Transverse colon (tissue), 4 donors: ENCODE measurements around the gene LMTK2. TPM values are rescaled to one million over a fixed set of nuclear protein-coding genes. Genes with fewer than 3 reads are reported as not detected.

Experiments used
- DNase-seq: peaks from one replicate; pipeline ENCODE4 v3.0.0-alpha.2; 2019
- H3K27ac ChIP-seq, 4 donors: fragments of 200-600 bp; sonication (generic); 2 replicates each; pipeline ENCODE4 v1.5.1; 2016 to 2018; ENCODE audit warnings: inconsistent platforms in 4 of 4
- H3K27me3 ChIP-seq: fragments of 200-600 bp; sonication (generic); 2 replicates; pipeline ENCODE4 v1.5.1; 2017; ENCODE audit warnings: inconsistent platforms
- H3K36me3 ChIP-seq, 4 donors: fragments of 200-600 bp; sonication (generic); 2 replicates each; pipeline ENCODE4 v1.5.1; 2017 to 2019; ENCODE audit warnings: inconsistent platforms in 4 of 4
- H3K4me1 ChIP-seq, 4 donors: fragments of 200-600 bp; sonication (generic); 2 replicates each; pipeline ENCODE4 v1.5.1; 2017 to 2020; ENCODE audit warnings: inconsistent platforms in 4 of 4
- H3K4me3 ChIP-seq, 4 donors: fragments of 200-600 bp; sonication (generic); 1 replicate in 1 of 4; 2 replicates in 3 of 4; pipeline versions ENCODE4 v1.5.1 to v1.6.1; 2017 to 2019; ENCODE audit warnings: inconsistent platforms in 4 of 4
- H3K9me3 ChIP-seq, 2 donors: fragments of 200-600 bp; sonication (generic); 2 replicates each; pipeline ENCODE4 v1.5.1; 2017 to 2019; ENCODE audit warnings: inconsistent platforms in 2 of 2
- CTCF ChIP-seq, 5 experiments: fragments of 200-600 bp in 3 of 5; fragments of 450-650 bp in 2 of 5; sonication (generic) in 3 of 5; IDR thresholded peaks; 1 replicate in 2 of 5; 2 replicates in 3 of 5; pipeline ENCODE4 v1.5.1; 2016 to 2017; ENCODE audit warnings: antibody characterized with exemption in 5 of 5, inconsistent platforms in 3 of 5, mild to moderate bottlenecking in 2 of 5, moderate library complexity in 1 of 5
- EP300 ChIP-seq: sonication (generic); formaldehyde crosslinking; IDR thresholded peaks from one replicate; pipeline ENCODE4 v1.6.1; 2017; ENCODE audit warnings: antibody characterized with exemption, low read depth
- POLR2A ChIP-seq: fragments of 450-650 bp; IDR thresholded peaks from one replicate; pipeline ENCODE4 v1.6.1; 2016; ENCODE audit warnings: antibody characterized with exemption, mild to moderate bottlenecking, moderate library complexity
- POLR2AphosphoS5 ChIP-seq, 3 donors: sonication (generic); formaldehyde crosslinking; IDR thresholded peaks; one replicate each; pipeline ENCODE4 v1.6.1; 2016; ENCODE audit warnings: antibody characterized with exemption in 3 of 3
- WGBS, 2 donors: methylation state at CpG; one replicate each; pipeline ENCODE4 v1.1.5; 2018; ENCODE audit warnings: low coverage in 1 of 2; 5-methylcytosine and 5-hydroxymethylcytosine counted together
- in situ Hi-C, 4 donors: fragments of 200-750 bp; cut with MboI; loops; one replicate each; pipeline versions ENCODE4 v1.15.0 to v1.15.1; 2017; ENCODE audit warnings: low sequenced_read_pairs in 3 of 4, low pct_ligation_motif_present in 1 of 4, low pct_unique_long_range_greater_than_20kb in 1 of 4
- intact Hi-C: fragments of 100-400 bp; cut with DNase I; formaldehyde crosslinking; loops from one replicate; pipeline ENCODE4 v1.15.1; 2023; ENCODE audit warnings: low total_unique reads
- total RNA-seq, 4 donors: library from RNA; depleted of rRNA; stranded (reverse); fragments of >200 nt; gene quantifications; one replicate each; pipeline ENCODE4 v1.1.0, GENCODE V29; 2016

Gene LMTK2
- total RNA-seq, 4 donors from 2014 or later: 51.6 to 106 (median 62.2) TPM

GRCh38 chr7:98222533-98223195 lies 116.0 kb downstream of the LMTK2 start:
- in situ Hi-C loops: no loop called here
- Histone ChIP-seq H3K27me3 (no peaks in the 10 kb centered on the region), H3K9me3 (no peaks in the 10 kb centered on the region), H3K4me3 (no peak overlapping the region), H3K36me3 (peaks cover 0 to 8% (median 0%) of the 10 kb centered on the region in 4 donors), H3K4me1 (no peaks in the 10 kb centered on the region), H3K27ac (no peak overlapping the region)
- DNase-seq: no peak
- no peak for TF ChIP-seq EP300
- TF ChIP-seq CTCF (IDR thresholded peaks at IDR 0.05): no peak
- no peak for TF ChIP-seq POLR2AphosphoS5 (IDR thresholded peaks at IDR 0.05)
- TF ChIP-seq POLR2A: no peak
- 96% methylated on average over 29 of the region's 30 CpGs; no CpG with 5 or more reads in 1 of the 2 donors for WGBS, 2 donors
- intact Hi-C loops: no loop called here

DNA sequence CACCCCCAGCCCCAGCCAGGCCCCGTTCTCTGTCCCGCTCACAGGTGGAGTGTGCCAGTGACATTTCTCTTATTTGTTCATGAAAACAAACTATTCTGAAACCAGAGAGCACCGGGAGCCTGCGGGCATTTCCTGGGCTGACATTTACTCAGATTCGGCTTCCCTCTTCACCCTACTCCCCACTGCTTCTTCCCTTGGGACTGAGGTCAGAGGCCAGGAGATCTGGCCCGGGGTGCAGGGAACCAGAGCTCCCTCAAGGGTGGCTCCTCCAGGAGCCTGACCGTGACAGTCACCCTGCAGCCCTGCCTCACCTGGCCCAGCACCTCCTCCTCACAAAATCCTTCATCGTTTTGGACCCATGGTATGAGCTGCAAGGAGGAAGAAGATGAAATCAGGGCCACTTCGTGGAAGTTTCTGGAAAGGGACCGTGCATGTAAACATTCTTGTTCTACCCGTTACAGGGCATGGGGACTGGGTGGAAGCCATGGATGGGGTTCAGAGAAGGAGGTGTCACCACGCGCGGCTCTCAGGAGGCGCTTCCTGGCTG lies 116.8 kb downstream of the LMTK2 start:
- in situ Hi-C loops: no loop called here
- no peaks in the 10 kb centered on the region for H3K9me3 ChIP-seq
- no peaks in the 10 kb centered on the region for H3K27me3 ChIP-seq
- H3K27ac ChIP-seq: no peak overlapping the region
- H3K4me1 ChIP-seq: no peaks in the 10 kb centered on the region
- TF ChIP-seq CTCF (IDR thresholded peaks at IDR 0.05): no peak
- TF ChIP-seq POLR2A: no peak
- no peak for TF ChIP-seq POLR2AphosphoS5 (IDR thresholded peaks at IDR 0.05)
- no peak for TF ChIP-seq EP300
- H3K36me3 ChIP-seq: peaks cover 0 to 8% (median 0%) of the 10 kb centered on the region in 4 donors
- H3K4me3 ChIP-seq: no peak overlapping the region
- intact Hi-C loops: no loop called here
- DNase-seq: no peak
- 89% methylated on average over 8 to 15 of the region's 15 CpGs for WGBS, 2 donors

DNA sequence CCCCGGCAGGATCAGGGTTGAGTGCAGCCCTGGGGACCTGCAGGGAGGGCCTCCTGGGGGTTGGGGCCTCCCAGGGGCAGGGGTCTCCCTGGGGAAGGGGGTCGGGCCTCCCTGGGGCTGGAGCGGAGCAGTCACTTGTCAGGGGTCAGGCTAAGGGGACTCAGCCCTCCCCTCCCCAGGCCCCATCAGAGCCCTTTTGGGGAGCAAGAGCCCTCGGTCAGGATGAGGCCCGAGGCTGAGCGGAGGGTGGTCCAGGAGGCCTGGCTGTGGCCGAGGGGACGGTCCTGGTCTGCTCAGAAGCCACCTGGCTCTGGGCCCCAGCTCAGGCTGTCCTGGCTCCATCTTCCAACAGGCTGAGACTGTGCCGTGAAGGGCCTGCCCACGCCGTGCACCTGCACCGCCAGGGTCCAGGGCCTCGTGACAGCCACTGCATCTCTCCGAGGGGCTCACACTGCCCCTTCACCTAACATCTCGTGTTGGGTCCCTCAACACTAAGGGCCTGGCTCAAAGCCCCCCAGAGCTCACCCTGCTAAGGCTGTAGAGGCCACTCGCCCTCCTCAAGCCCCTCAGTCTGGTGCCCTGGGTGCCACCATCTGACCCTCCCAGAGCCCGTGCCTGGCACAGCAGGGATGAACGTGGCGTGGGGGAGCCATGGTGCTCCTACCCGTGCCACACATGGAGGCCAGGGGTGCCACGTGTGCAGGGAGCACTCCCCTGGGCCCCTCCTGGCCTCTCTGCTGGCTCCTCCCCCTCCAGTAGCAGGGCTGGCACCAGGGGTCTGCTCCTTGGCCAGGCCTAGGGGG lies 117.4 kb downstream of the LMTK2 start:
- 94% methylated on average over 21 of the region's 21 CpGs; no CpG with 5 or more reads in 1 of the 2 donors for WGBS, 2 donors
- H3K4me3 ChIP-seq: no peak overlapping the region
- no peaks in the 10 kb centered on the region for H3K9me3 ChIP-seq
- intact Hi-C loops (no loop called here), in situ Hi-C loops (no loop called here)
- no peaks in the 10 kb centered on the region for H3K27me3 ChIP-seq
- peaks cover 0 to 8% (median 0%) of the 10 kb centered on the region in 4 donors for H3K36me3 ChIP-seq
- H3K4me1 ChIP-seq: no peaks in the 10 kb centered on the region
- no peak for TF ChIP-seq EP300
- no peak for TF ChIP-seq CTCF (IDR thresholded peaks at IDR 0.05)
- no peak for TF ChIP-seq POLR2AphosphoS5 (IDR thresholded peaks at IDR 0.05)
- no peak for TF ChIP-seq POLR2A
- no peak overlapping the region for H3K27ac ChIP-seq
- DNase-seq: no peak

DNA sequence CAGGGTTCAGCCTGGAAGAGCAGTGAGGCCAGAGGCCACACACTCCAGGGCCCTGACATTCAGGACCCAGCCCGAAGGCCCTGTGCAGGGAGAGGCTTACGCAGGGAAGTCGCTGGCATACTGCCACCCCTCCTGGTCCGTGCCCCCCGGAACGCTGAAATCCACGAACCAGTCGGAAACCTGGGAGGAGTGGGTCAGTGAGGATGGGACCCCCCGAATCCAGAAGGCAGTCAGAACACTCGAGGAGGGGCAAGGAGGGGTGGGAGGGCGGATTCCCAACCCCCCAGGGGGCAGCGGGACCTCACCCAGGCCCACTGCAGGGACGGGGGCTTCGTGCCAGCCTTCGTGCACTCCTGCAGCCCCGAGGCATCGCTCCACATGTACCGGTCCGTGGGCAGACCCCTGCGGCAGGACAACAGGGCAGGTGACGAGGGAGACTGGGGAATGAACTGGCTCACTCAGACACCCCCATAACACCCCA lies 118.1 kb downstream of the LMTK2 start:
- TF ChIP-seq POLR2A: no peak
- TF ChIP-seq POLR2AphosphoS5 (IDR thresholded peaks at IDR 0.05): no peak
- TF ChIP-seq CTCF (IDR thresholded peaks at IDR 0.05): no peak
- no peak for TF ChIP-seq EP300
- no peak overlapping the region for H3K4me3 ChIP-seq
- peaks cover 0 to 8% (median 0%) of the 10 kb centered on the region in 4 donors for H3K36me3 ChIP-seq
- no peaks in the 10 kb centered on the region for H3K4me1 ChIP-seq
- no peaks in the 10 kb centered on the region for H3K27me3 ChIP-seq
- intact Hi-C loops (no loop called here), in situ Hi-C loops (no loop called here)
- no peak overlapping the region for H3K27ac ChIP-seq
- DNase-seq: no peak
- no peaks in the 10 kb centered on the region for H3K9me3 ChIP-seq
- WGBS, 2 donors: 96% methylated on average over 21 of the region's 21 CpGs; no CpG with 5 or more reads in 1 of the 2 donors
